K562 (cell line): Measurements from ENCODE around the gene PLEKHM3. TPM values are rescaled to one million over a fixed set of nuclear protein-coding genes. Genes with fewer than 3 reads are reported as not detected.

Experiments used
- C11orf30 ChIP-seq: fragments of 450-650 bp; IDR thresholded peaks from 2 replicates; pipeline ENCODE4 v1.6.1; 2016; ENCODE audit warnings: low read depth, mild to moderate bottlenecking
- DPF2 ChIP-seq: fragments of 450-650 bp; IDR thresholded peaks from 2 replicates; pipeline ENCODE4 v1.6.1; 2016
- FOXJ2 ChIP-seq: fragments of 200-800 bp; sonication (Bioruptor generic); IDR thresholded peaks from 2 replicates; pipeline ENCODE4 v1.6.1; 2016; ENCODE audit warnings: missing genetic modification characterization, missing compliant biosample characterization
- HNRNPK ChIP-seq: fragments of 200-400 bp; formaldehyde crosslinking; IDR thresholded peaks from one replicate; pipeline ENCODE4 v1.6.1; 2018; ENCODE audit warnings: mild to moderate bottlenecking, low read depth, low read length; ENCODE audit not compliant: poor library complexity, severe bottlenecking
- HSF4 ChIP-seq: fragments of 250-450 bp; sonication (Bioruptor Pico); IDR thresholded peaks from 2 replicates; pipeline ENCODE4 v2.1.2; 2022; ENCODE audit warnings: mild to moderate bottlenecking, moderate library complexity, borderline replicate concordance
- MAFF ChIP-seq: IDR thresholded peaks from 2 replicates; pipeline ENCODE4 v1.6.1; 2012; ENCODE audit warnings: low read length, improper control_type of control experiment
- MEIS2 ChIP-seq: fragments of 450-650 bp; IDR thresholded peaks from 2 replicates; pipeline ENCODE4 v1.6.1; 2014; ENCODE audit warnings: mild to moderate bottlenecking; ENCODE audit not compliant: partially characterized antibody
- NCOA6 ChIP-seq: fragments of 450-650 bp; IDR thresholded peaks from 2 replicates; pipeline ENCODE4 v1.6.1; 2017; ENCODE audit warnings: mild to moderate bottlenecking
- NFE2 ChIP-seq: IDR thresholded peaks from 2 replicates; pipeline ENCODE4 v1.6.1; 2014; ENCODE audit warnings: antibody characterized with exemption, low read depth
- POLR2AphosphoS2 ChIP-seq: IDR thresholded peaks from 2 replicates; pipeline ENCODE4 v1.6.1; 2012; ENCODE audit warnings: low read length, improper control_type of control experiment
- RBM25 ChIP-seq: fragments of 200-400 bp; formaldehyde crosslinking; IDR thresholded peaks from 2 replicates; pipeline ENCODE4 v1.6.1; 2018; ENCODE audit warnings: low read length, low read depth, moderate library complexity; ENCODE audit not compliant: severe bottlenecking
- RFX7 ChIP-seq: fragments of 250-450 bp; sonication (Bioruptor Pico); IDR thresholded peaks from 2 replicates; pipeline ENCODE4 v1.5.1; 2021; ENCODE audit warnings: mild to moderate bottlenecking
- SRSF9 ChIP-seq: fragments of 200-400 bp; formaldehyde crosslinking; IDR thresholded peaks from 2 replicates; pipeline ENCODE4 v1.6.1; 2017; ENCODE audit warnings: low read depth, low read length, borderline replicate concordance
- STAG1 ChIP-seq: sonication (generic); formaldehyde crosslinking; IDR thresholded peaks from 2 replicates; pipeline ENCODE4 v1.5.0; 2020; ENCODE audit warnings: missing genetic modification reagents, borderline replicate concordance
- ZC3H11A ChIP-seq: IDR thresholded peaks from 2 replicates; pipeline ENCODE4 v1.6.1; 2012; ENCODE audit warnings: low read depth, low read length, improper control_type of control experiment
- ZNF134 ChIP-seq: fragments of 250-450 bp; sonication (Bioruptor Pico); conservative IDR thresholded peaks from 2 replicates; pipeline ENCODE4 v1.4.0; 2020
- ZNF232 ChIP-seq: sonication (generic); formaldehyde crosslinking; IDR thresholded peaks from 2 replicates; pipeline ENCODE4 v1.8.0; 2022; ENCODE audit warnings: mild to moderate bottlenecking, missing genetic modification reagents
- ZNF408 ChIP-seq: fragments of 250-450 bp; sonication (Bioruptor Pico); IDR thresholded peaks from 2 replicates; pipeline ENCODE4 v1.4.0; 2020; ENCODE audit warnings: low read depth, mild to moderate bottlenecking, moderate library complexity
- ZNF444 ChIP-seq: fragments of 250-450 bp; sonication (Bioruptor Pico); IDR thresholded peaks from 2 replicates; pipeline ENCODE4 v1.4.0; 2020; ENCODE audit warnings: mild to moderate bottlenecking, moderate library complexity
- ZZZ3 ChIP-seq: fragments of 450-650 bp; IDR thresholded peaks from 2 replicates; pipeline ENCODE4 v1.6.1; 2016; ENCODE audit warnings: antibody characterized with exemption, mild to moderate bottlenecking, moderate library complexity
- polyA plus RNA-seq, 8 experiments: library from polyadenylated mRNA; depleted of rRNA in 4 of 8; stranded (reverse) in 5 of 8; unstranded in 3 of 8; fragments of >200 nt; fragmentation: Nextera tagmentation in 2 of 8; fragmentation: Illumina TruSeq in 1 of 8; extraction: Ambion mirVana in 2 of 8; extraction: Trizol in 1 of 8; gene quantifications; 2 replicates each; pipeline versions ENCODE4 v1.2.1 to v1.2.3, GENCODE V29; 2011 to 2014; ENCODE audit warnings: inconsistent platforms in 1 of 8, missing spikeins in 1 of 8
- total RNA-seq, 7 experiments: library from RNA; depleted of rRNA in 6 of 7; stranded (reverse); fragments of >200 nt in 6 of 7; fragmentation: Illumina TruSeq in 2 of 7; extraction: Trizol in 2 of 7; gene quantifications; 2 replicates each; pipeline versions ENCODE4 v1.2.1 to v1.2.3, GENCODE V29; 2011 to 2021; ENCODE audit warnings: low replicate concordance in 1 of 7
- TF ChIP-seq, protein P1 (sequence below): fragments of 450-650 bp; IDR thresholded peaks from 2 replicates; pipeline ENCODE4 v1.6.1; 2018; ENCODE audit not compliant: partially characterized antibody
- TF ChIP-seq, protein P2 (sequence below): fragments of 250-450 bp; sonication (Bioruptor Pico); IDR thresholded peaks from 2 replicates; pipeline ENCODE4 v1.4.0; 2020; ENCODE audit warnings: mild to moderate bottlenecking, moderate library complexity
- TF ChIP-seq, protein P3 (sequence below): fragments of 250-450 bp; sonication (Bioruptor Pico); IDR thresholded peaks from 2 replicates; pipeline ENCODE4 v1.8.0; 2022; ENCODE audit warnings: inconsistent platforms, mild to moderate bottlenecking, moderate library complexity, borderline replicate concordance
- TF ChIP-seq, protein P4 (sequence below): sonication (generic); formaldehyde crosslinking; IDR thresholded peaks from 2 replicates; pipeline ENCODE4 v1.8.1; 2022; ENCODE audit warnings: missing genetic modification reagents

PLEKHM3 gene
- total and polyA plus RNA-seq, 9 of the 15 experiments (the other 6 are each of a cell fraction or from before 2014, with no cell fraction given), result 0.24 to 1.6 (median 1.0) TPM

DNA sequence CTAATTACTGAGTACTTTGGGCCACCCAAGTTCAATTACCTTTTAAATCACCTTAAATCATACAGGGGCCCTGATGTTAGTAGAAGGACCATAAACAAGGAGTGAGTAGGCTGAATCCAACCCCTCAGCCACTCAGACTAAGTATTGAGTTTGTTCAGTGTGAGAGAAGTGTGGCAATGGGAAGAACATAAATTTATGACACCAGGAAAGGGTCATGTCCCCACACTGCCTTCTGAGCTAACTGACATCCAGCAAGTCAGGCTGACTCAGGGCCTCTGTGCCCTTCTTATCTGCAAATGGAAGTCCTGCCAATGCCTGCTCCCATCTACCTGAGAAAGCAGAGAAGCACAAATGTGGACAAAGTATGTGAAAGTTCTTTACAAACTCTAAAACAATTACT is 12.9 kb downstream of the PLEKHM3 start (continued):
- TF ChIP-seq, protein P1, sequence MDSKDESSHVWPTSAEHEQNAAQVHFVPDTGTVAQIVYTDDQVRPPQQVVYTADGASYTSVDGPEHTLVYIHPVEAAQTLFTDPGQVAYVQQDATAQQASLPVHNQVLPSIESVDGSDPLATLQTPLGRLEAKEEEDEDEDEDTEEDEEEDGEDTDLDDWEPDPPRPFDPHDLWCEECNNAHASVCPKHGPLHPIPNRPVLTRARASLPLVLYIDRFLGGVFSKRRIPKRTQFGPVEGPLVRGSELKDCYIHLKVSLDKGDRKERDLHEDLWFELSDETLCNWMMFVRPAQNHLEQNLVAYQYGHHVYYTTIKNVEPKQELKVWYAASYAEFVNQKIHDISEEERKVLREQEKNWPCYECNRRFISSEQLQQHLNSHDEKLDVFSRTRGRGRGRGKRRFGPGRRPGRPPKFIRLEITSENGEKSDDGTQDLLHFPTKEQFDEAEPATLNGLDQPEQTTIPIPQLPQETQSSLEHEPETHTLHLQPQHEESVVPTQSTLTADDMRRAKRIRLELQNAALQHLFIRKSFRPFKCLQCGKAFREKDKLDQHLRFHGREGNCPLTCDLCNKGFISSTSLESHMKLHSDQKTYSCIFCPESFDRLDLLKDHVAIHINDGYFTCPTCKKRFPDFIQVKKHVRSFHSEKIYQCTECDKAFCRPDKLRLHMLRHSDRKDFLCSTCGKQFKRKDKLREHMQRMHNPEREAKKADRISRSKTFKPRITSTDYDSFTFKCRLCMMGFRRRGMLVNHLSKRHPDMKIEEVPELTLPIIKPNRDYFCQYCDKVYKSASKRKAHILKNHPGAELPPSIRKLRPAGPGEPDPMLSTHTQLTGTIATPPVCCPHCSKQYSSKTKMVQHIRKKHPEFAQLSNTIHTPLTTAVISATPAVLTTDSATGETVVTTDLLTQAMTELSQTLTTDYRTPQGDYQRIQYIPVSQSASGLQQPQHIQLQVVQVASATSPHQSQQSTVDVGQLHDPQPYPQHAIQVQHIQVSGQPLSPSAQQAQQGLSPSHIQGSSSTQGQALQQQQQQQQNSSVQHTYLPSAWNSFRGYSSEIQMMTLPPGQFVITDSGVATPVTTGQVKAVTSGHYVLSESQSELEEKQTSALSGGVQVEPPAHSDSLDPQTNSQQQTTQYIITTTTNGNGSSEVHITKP, result no peak
- TF ChIP-seq ZNF134 (CRISPR knock-in tag), result no peak
- no peak for TF ChIP-seq HSF4
- TF ChIP-seq RBM25, result no peak
- TF ChIP-seq, protein P2, sequence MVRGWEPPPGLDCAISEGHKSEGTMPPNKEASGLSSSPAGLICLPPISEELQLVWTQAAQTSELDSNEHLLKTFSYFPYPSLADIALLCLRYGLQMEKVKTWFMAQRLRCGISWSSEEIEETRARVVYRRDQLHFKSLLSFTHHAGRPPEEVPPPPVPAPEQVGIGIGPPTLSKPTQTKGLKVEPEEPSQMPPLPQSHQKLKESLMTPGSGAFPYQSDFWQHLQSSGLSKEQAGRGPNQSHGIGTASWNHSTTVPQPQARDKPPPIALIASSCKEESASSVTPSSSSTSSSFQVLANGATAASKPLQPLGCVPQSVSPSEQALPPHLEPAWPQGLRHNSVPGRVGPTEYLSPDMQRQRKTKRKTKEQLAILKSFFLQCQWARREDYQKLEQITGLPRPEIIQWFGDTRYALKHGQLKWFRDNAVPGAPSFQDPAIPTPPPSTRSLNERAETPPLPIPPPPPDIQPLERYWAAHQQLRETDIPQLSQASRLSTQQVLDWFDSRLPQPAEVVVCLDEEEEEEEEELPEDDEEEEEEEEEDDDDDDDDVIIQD (CRISPR knock-in tag), result no peak
- TF ChIP-seq ZNF232 (CRISPR knock-in tag), result no peak
- TF ChIP-seq, protein P3, sequence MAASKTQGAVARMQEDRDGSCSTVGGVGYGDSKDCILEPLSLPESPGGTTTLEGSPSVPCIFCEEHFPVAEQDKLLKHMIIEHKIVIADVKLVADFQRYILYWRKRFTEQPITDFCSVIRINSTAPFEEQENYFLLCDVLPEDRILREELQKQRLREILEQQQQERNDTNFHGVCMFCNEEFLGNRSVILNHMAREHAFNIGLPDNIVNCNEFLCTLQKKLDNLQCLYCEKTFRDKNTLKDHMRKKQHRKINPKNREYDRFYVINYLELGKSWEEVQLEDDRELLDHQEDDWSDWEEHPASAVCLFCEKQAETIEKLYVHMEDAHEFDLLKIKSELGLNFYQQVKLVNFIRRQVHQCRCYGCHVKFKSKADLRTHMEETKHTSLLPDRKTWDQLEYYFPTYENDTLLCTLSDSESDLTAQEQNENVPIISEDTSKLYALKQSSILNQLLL, result no peak
- TF ChIP-seq C11orf30, result peak; percentile 52
- TF ChIP-seq DPF2, result peak; percentile 60
- TF ChIP-seq, protein P4, sequence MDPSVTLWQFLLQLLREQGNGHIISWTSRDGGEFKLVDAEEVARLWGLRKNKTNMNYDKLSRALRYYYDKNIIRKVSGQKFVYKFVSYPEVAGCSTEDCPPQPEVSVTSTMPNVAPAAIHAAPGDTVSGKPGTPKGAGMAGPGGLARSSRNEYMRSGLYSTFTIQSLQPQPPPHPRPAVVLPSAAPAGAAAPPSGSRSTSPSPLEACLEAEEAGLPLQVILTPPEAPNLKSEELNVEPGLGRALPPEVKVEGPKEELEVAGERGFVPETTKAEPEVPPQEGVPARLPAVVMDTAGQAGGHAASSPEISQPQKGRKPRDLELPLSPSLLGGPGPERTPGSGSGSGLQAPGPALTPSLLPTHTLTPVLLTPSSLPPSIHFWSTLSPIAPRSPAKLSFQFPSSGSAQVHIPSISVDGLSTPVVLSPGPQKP, result no peak
- TF ChIP-seq MEIS2, result peak; percentile 76
- TF ChIP-seq NFE2, result peak; percentile 40; the same call in 1 of the 2 replicates
- TF ChIP-seq ZZZ3, result no peak
- no peak for TF ChIP-seq HNRNPK
- no peak for TF ChIP-seq POLR2AphosphoS2
- TF ChIP-seq ZNF444 (CRISPR knock-in tag), result no peak
- TF ChIP-seq ZC3H11A, result no peak
- TF ChIP-seq ZNF408 (CRISPR knock-in tag), result no peak
- no peak for TF ChIP-seq SRSF9
- TF ChIP-seq RFX7 (CRISPR knock-in tag), result no peak
- peak; percentile 5; the same call in 1 of the 2 replicates for TF ChIP-seq MAFF
- no peak for TF ChIP-seq NCOA6
- TF ChIP-seq STAG1, result no peak
- TF ChIP-seq FOXJ2 (tag), result no peak
